SU-DHL-6 (cell line): ENCODE data around the gene SULF2.

Source experiments
- H2AFZ ChIP-seq: fragments of 200-600 bp; sonication (generic); 2 replicates; pipeline ENCODE4 v1.6.1; 2014; ENCODE audit warnings: low read depth, mild to moderate bottlenecking, moderate library complexity, mixed read lengths, antibody characterized with exemption, low read length; ENCODE audit not compliant: severe bottlenecking
- H3F3A ChIP-seq: fragments of 200-600 bp; shearing (Covaris generic); 2 replicates; pipeline ENCODE4 v1.6.0; 2016; ENCODE audit warnings: antibody characterized with exemption, mild to moderate bottlenecking; ENCODE audit not compliant: insufficient read depth
- H3K27ac ChIP-seq: fragments of 200-600 bp; sonication (generic); 2 replicates; pipeline ENCODE4 v1.5.1; 2016; ENCODE audit warnings: low read depth, mild to moderate bottlenecking, low read length, moderate library complexity, mixed read lengths
- H3K27me3 ChIP-seq: fragments of 200-600 bp; sonication (generic), shearing (Covaris generic); 2 replicates; pipeline ENCODE4 v1.6.0; 2014; ENCODE audit warnings: mild to moderate bottlenecking, low read length
- H3K36me3 ChIP-seq: fragments of 200-600 bp; sonication (generic); 2 replicates; pipeline ENCODE4 v1.6.1; 2014; ENCODE audit warnings: mild to moderate bottlenecking, low read length, mixed read lengths
- H3K4me2 ChIP-seq: fragments of 300-600, 200-600 bp; shearing (Covaris generic), sonication (generic); 2 replicates; pipeline ENCODE4 v1.6.0; 2014; ENCODE audit warnings: low read length, low read depth, mild to moderate bottlenecking; ENCODE audit not compliant: poor library complexity, severe bottlenecking
- H3K4me3 ChIP-seq: fragments of 200-600 bp; sonication (generic); 2 replicates; pipeline ENCODE4 v1.5.1; 2014; ENCODE audit warnings: antibody characterized with exemption, low read length, mild to moderate bottlenecking, mixed read lengths; ENCODE audit not compliant: insufficient read depth, poor library complexity, severe bottlenecking
- H3K79me2 ChIP-seq: fragments of 200-600 bp; sonication (generic); 2 replicates; pipeline ENCODE4 v1.6.1; 2014; ENCODE audit warnings: mild to moderate bottlenecking, low read length, moderate library complexity; ENCODE audit not compliant: insufficient read depth
- H3K9ac ChIP-seq: fragments of 200-600 bp; sonication (generic); 2 replicates; pipeline ENCODE4 v1.7.0; 2014; ENCODE audit warnings: mild to moderate bottlenecking, low read length
- H3K9me2 ChIP-seq: fragments of 200-600 bp; sonication (generic); replicated peaks from 2 replicates; pipeline ENCODE4 v1.6.1; 2014; ENCODE audit warnings: low read length; ENCODE audit not compliant: insufficient read depth
- H3K9me3 ChIP-seq: fragments of 200-600 bp; sonication (generic); 2 replicates; pipeline ENCODE4 v1.6.1; 2014; ENCODE audit warnings: low read length, mixed read lengths; ENCODE audit not compliant: insufficient read depth
- H4K20me1 ChIP-seq: fragments of 200-600 bp; sonication (generic); 2 replicates; pipeline ENCODE4 v1.6.1; 2014; ENCODE audit warnings: low read depth, mild to moderate bottlenecking, antibody characterized with exemption, low read length, moderate library complexity, mixed read lengths
- CTCF ChIP-seq: fragments of 200-600 bp; sonication (generic); IDR thresholded peaks from one replicate; pipeline ENCODE4 v1.5.1; 2017; ENCODE audit warnings: antibody characterized with exemption, mild to moderate bottlenecking, low read length, moderate library complexity; ENCODE audit not compliant: insufficient read depth, poor library complexity, severe bottlenecking
- EZH2phosphoT487 ChIP-seq: fragments of 200-600 bp; sonication (generic), shearing (Covaris generic); conservative IDR thresholded peaks from 2 replicates; pipeline ENCODE4 v1.6.1; 2018; ENCODE audit warnings: mild to moderate bottlenecking, antibody characterized with exemption, low read length, moderate library complexity, mixed read lengths

Gene SULF2

GRCh38 chr20:47682028-47682783, 103.1 kb downstream of the SULF2 start:
- H3F3A ChIP-seq = no peaks in the 10 kb centered on the region
- no peaks in the 10 kb centered on the region for H3K9me3 ChIP-seq
- TF ChIP-seq CTCF = no peak
- no peak for TF ChIP-seq EZH2phosphoT487

GRCh38 chr20:47680804-47681529, 104.3 kb downstream of the SULF2 start:
- Histone ChIP-seq H3K36me3 (no peaks in the 10 kb centered on the region), H3K27ac (no peak overlapping the region), H3K9me3 (no peaks in the 10 kb centered on the region), H3K9me2 (no peaks in the 10 kb centered on the region), H3K79me2 (no peaks in the 10 kb centered on the region), H3K27me3 (no peaks in the 10 kb centered on the region), H3K4me2 (no peak overlapping the region), H3F3A (no peaks in the 10 kb centered on the region), H4K20me1 (no peaks in the 10 kb centered on the region), H2AFZ (no peak overlapping the region), H3K4me3 (no peak overlapping the region), H3K9ac (no peak overlapping the region)
- TF ChIP-seq CTCF (no peak), EZH2phosphoT487 (no peak)

More at GRCh38 chr20:47682028-47682783, 103.1 kb downstream of the SULF2 start:
- H3K36me3 ChIP-seq = no peaks in the 10 kb centered on the region
- no peak overlapping the region for H3K9ac ChIP-seq
- no peaks in the 10 kb centered on the region for H4K20me1 ChIP-seq
- no peaks in the 10 kb centered on the region for H3K9me2 ChIP-seq
- H3K4me2 ChIP-seq = no peak overlapping the region
- no peak overlapping the region for H2AFZ ChIP-seq
- H3K27ac ChIP-seq = no peak overlapping the region
- H3K4me3 ChIP-seq = no peak overlapping the region
- H3K27me3 ChIP-seq = no peaks in the 10 kb centered on the region
- no peaks in the 10 kb centered on the region for H3K79me2 ChIP-seq

GRCh38 chr20:47679462-47679861, 105.8 kb downstream of the SULF2 start:
- Histone ChIP-seq H3K4me3 (no peak overlapping the region), H4K20me1 (no peaks in the 10 kb centered on the region), H3K36me3 (no peaks in the 10 kb centered on the region), H3F3A (no peaks in the 10 kb centered on the region), H3K4me2 (no peak overlapping the region), H3K9me2 (no peaks in the 10 kb centered on the region), H3K9ac (no peak overlapping the region), H2AFZ (no peak overlapping the region), H3K27me3 (no peaks in the 10 kb centered on the region), H3K79me2 (no peaks in the 10 kb centered on the region), H3K9me3 (no peaks in the 10 kb centered on the region), H3K27ac (no peak overlapping the region)
- TF ChIP-seq EZH2phosphoT487 (no peak), CTCF (no peak)
